HG03565 (cell line): Measurements from ENCODE around the gene DPEP2NB.
"Not testable (repeated sequence)": the region's sequence is repeated elsewhere in the genome, so short reads cannot be mapped to it uniquely, and the experiment has no call there.

Experiments used
- ATAC-seq: cut with Tn5 transposase; IDR thresholded peaks from one replicate; pipeline ENCODE4 v1.9.1; 2021; ENCODE audit warnings: mild to moderate bottlenecking, moderate library complexity; ENCODE audit not compliant: unreplicated experiment

DPEP2NB gene

GRCh38 chr16:67987460-67988160, 28.1 kb downstream of the DPEP2NB start:
- no peak for ATAC-seq

DNA sequence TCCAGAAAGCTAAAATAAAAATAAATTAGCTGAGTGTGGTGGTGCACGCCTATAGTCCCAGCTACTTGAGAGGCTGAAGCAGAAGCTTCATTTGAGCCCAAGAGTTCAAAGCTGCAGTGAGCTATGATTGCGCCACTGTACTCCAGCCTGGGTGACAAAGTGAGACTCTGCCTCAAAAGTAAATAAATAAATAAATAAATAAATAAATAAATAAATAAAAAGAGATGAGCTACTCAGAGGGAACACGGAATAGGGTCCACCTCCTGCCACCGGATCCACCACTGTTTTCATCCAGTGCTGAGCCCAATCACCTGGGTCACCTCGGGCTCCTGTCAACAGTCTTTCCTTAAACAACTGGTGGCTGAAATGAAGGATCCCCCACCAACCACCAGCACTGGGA, 28.8 kb downstream of the DPEP2NB start:
- no peak for ATAC-seq

DNA sequence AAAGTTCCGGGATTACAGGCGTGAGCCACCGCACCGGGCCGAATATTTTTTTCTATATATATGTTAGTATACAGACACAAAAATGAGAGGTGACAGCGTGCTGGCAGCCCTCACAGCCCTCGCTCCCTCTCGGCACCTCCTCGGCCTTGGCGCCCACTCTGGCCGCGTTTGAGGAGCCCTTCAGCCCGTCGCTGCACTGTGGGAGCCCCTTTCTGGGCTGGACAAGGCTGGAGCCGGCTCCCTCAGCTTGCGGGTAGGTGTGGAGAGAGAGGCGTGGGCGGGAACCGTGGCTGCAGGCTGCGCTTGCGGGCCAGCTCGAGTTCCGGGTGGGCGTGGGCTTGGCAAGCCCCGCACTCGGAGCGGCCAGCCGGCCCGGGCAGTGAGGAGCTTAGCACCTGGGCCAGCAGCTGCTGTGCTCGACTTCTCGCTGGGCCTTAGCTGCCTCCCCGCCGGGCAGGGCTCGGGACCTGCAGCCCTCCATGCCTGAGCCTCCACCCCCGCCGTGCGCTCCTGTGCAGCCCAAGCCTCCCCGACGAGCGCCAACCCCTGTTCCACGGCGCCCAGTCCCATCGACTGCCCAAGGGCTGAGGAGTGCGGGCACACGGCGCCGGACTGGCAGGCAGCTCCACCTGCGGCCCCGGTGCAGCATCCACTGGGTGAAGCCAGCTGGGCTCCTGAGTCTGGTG, 33.6 kb downstream of the DPEP2NB start:
- no peak for ATAC-seq

DNA sequence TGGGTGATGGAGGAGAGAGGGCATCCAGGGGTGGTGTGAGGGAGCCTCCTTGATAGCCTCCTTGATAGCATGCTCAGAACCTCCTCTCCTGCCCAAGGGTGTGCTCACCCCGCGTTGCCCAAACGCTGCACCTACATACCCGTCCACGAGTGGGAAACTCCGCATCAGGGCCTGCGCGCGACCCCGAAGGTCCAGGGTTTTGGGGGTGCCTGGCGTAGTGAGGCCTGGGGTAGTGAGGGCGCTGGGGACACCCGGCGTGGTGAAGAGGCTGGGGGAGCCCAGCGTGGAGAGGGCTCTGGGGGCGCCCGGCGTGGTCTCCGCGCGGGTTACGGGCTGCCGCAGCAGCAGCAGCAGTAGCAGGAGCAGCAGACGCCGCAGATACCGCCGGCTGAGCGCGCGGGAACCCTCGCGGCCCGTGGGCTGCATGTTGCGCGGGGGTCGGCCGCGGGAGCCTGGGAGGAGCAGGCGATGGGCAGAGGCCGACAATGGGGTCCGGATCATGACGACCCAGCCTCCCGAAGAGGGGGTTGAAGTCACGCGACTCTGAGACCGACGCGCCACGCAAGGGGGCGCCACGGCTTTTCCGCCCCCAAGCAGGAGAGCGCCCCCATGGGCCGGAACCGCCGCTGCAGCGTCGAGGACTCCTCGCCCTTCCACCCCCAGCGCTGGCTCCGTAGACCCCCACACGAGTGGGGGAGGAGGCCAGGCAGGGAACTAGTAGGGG, 35.6 kb downstream of the DPEP2NB start, which contains the start of gene DPEP3:
DPEP3 (minus strand) TSS at position 545 of the 724 bp plus-strand sequence; CDS start at position 426, 119 bp downstream.
- no peak for ATAC-seq

DNA sequence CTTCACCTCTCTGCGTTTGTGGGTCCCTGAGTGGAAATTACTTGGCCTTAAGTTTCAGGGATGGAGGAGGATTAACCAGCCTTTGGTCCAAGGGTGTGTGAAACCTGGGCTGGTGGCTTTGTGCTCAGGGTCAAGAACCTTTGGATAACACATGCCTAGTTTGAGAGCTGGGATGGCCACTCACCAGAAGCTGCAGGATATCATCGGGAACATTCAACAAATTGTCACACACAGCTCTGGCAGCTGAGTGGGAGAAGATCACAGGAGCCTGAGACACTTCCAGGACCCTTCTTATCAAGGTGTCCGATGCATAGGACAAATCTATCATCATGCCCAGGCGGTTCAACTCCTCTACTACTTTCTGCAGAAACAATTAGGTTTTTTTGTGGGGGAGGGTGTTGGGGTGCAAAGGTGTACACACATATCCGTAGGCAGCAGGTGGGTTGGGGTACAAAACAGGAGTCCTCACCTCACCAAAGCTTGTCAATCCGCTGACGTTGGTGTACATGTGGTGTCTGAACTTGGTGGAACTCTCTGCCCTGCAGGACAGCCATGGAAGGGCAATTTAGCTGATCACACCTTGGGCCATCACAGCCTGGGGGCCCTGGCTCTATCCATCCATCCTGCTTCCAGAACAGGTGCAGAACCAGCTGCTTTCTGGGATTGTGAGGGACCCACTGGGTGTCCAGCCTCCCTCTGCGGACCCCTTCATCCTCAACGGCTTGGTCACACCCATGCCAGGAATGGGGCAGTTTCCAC, 38.1 kb downstream of the DPEP2NB start:
- ATAC-seq, result no peak

DNA sequence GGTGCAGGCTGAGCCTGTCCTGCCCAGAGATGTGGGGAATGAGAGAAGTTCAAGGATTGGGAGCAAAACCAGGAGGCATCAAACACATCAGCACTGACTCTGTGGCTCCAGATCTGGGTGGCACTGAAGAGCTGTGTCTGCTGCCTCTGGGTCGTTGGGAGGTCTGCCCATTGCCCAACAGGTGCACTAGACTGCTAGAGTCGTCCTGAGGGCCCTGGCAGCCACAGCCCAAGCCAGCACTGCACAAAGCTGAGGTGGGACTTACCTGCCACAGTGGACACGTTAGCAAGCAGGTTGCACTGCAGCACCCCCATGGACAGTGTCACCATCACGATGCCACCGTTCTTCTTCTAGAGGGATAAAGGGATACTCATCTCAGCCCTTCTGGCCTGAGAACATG, 38.7 kb downstream of the DPEP2NB start:
- no peak for ATAC-seq

DNA sequence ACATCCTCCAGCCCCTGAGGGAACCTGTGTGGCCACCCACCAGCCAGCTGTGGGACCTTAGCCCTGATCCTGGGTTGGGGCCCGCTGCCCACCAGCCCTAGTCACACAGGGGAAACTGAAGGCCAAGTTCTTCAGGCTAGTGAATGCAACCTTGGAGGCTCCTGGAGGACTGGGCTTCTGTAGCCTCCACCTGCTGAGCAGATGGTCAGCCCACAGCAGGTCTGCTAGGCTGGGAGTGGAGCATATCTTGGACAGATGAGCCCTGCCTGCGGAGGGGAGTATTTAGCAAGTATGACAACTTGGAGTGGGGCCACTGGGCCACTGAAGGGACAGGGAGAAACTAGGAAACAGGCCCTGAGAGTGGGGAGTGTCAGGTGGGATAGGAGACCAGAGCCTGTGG, 39.5 kb downstream of the DPEP2NB start:
- ATAC-seq, result no peak

- no peak for ATAC-seq
Observed at GRCh38 chr16:67975321-67976105, 40.2 kb downstream of the DPEP2NB start.

GRCh38 chr16:67972285-67972684, 43.4 kb downstream of the DPEP2NB start:
- ATAC-seq, result not testable (repeated sequence)

GRCh38 chr16:67971111-67971510, 44.6 kb downstream of the DPEP2NB start:
- no peak for ATAC-seq

- no peak for ATAC-seq
Observed at GRCh38 chr16:67969254-67970039, 46.3 kb downstream of the DPEP2NB start.

- peak; percentile 63 for ATAC-seq
Observed at GRCh38 chr16:67968400-67969253, 47.1 kb downstream of the DPEP2NB start, which contains the start of gene SLC12A4. Gene SLC12A4, minus strand, starts transcription at chr16:67968637. Its CDS starts 84 bp downstream, at chr16:67968553.

DNA sequence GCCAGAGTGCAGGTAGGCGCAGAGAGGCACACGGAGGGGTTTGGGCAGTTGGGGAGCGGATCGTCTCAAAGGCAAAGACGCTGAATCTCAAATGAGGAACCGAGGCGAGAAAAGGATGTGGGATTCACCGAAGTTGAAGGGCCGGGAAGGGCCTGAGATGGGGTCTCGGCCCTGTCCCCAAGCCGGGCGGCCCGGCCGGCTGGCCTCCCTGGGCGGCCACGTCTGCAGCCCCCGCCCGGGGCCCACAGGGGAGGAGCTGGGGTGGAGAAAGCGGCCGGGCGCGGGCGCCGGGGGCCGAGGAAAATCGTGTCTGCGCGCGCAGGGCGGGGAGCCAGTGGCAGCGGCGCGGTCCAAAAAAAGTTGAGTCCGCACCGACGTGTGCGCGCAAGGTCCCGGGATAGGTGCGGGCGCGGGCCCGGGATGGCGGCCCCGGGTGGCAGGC, 47.7 kb downstream of the DPEP2NB start:
- ATAC-seq, result peak; percentile 18

DNA sequence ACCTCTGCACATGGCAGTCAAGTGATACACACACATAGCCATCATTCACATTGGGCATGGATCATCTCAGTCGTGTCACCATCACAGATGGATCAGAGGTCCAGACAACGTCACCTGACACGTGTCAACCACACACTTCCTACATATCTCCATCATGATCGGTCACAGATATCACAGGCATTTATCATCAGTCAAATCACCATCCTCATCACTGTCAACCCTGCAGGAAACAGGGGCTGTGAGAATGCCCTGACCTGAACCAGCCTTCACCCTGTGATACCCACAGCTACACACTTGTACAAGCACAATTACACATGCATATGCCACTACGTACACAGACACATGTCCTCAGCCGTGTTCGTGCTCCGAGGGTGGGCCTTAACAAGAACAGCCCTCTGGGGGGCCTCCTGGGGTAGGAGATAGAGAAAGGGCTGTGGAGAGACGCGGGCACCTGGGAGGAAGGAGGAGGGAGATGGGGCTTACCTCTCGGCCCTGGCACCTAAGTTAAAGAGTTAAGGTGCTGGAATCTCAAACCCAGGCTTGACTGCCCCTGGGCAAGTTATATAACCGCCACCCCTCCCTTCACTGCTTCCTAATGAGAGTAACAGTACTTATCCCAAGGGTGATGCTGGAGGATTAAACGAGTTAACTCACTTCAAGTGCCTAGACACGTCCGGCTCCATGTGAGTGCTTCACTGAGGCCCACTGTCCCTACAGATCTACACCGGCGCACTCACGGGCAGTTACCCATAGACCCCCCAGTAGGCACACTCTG, 48.3 kb downstream of the DPEP2NB start:
- ATAC-seq, result no peak

DNA sequence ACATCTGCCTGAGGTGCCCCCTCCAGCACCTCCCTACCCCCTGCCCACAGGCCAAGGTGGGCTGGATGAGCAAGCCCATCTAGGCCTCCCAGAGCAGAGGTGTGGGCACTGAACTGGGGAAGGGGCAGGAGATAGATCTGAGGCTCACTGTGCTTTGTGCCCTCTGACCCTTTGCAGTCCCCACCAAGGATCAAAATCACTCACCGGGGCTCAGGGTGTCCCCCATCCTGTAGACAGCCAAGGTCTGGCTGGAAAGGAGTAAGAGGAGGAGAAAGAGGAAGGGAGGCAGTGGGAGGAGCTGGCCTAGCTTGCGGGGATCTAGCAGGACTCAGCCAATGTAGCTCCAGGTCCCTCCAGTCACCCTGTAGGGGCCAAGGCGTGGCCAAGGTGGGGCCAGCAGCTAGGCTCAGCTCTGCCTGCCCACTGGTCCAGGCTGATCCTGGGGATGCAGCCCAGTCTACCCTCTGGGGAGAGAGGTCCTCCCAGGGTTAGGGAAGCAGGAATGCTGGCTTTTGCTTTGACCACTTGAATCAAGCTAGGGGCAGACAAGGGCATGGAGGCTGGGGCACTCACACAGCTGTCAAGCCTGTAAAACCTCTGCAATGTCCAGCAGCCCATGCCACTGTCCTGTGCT, 49.0 kb downstream of the DPEP2NB start:
- ATAC-seq, result no peak

- no peak for ATAC-seq
Observed at GRCh38 chr16:67965668-67966548, 49.8 kb downstream of the DPEP2NB start.
